ENCODE data around the gene RSBN1. TPM values are rescaled to one million over a fixed set of nuclear protein-coding genes. Genes with fewer than 3 reads are reported as not detected.

The RSBN1 gene
- total RNA-seq, 2 donors from 2014 or later: 16.1 to 23.5 TPM

DNA sequence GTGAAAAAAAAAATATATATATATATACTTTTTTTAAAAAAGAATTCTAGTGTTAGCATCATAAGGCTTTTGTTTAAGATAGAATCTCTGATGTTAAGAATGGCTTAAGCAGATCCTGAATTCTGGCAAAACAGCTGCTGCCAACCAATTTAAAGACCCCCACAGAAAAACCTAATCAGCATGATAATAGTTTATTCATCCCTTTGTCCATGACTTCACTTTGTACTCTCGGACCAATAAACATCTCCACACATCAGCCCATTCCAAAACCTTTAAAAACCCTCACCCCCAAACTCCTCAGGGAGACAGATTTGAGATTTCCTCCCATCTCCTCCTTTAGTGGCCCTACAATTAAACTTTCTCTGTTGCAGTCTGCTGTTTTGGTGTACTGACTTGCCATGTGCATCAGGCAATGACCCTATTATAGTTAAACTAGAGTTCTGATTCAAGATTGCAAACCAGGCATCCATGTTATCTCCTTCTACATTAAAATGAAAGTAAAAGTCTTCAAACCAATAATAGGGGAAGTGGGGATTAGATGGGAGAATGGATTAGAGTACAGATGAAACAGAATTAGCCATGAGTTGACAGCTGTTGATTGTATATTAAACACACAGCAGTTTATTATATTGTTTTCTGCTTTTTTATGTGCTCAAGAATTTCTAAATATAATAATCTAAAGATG lies 43.2 kb downstream of the RSBN1 start:
- no peak for ATAC-seq (ENCODE audit: insufficient number of reproducible peaks, low FRiP score, low read depth)
- peaks cover 0 to 9% of the 10 kb centered on the region in 2 donors for H3K4me1 ChIP-seq (ENCODE audit: control insufficient read depth in 1 of 2, low read depth in 2 of 2)
- H3K27me3 ChIP-seq (replicated peaks; ENCODE audit: insufficient read depth): no peaks in the 10 kb centered on the region
- H3K4me3 ChIP-seq: no peak overlapping the region
- H3K9me3 ChIP-seq: no peaks in the 10 kb centered on the region
- TF ChIP-seq, protein P1, sequence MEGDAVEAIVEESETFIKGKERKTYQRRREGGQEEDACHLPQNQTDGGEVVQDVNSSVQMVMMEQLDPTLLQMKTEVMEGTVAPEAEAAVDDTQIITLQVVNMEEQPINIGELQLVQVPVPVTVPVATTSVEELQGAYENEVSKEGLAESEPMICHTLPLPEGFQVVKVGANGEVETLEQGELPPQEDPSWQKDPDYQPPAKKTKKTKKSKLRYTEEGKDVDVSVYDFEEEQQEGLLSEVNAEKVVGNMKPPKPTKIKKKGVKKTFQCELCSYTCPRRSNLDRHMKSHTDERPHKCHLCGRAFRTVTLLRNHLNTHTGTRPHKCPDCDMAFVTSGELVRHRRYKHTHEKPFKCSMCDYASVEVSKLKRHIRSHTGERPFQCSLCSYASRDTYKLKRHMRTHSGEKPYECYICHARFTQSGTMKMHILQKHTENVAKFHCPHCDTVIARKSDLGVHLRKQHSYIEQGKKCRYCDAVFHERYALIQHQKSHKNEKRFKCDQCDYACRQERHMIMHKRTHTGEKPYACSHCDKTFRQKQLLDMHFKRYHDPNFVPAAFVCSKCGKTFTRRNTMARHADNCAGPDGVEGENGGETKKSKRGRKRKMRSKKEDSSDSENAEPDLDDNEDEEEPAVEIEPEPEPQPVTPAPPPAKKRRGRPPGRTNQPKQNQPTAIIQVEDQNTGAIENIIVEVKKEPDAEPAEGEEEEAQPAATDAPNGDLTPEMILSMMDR (IDR thresholded peaks at IDR 0.05): no peak
- peaks cover 7% of the 10 kb centered on the region for H3K36me3 ChIP-seq
- no peak for DNase-seq (ENCODE audit: low spot score)
- no peak overlapping the region for H3K27ac ChIP-seq

DNA sequence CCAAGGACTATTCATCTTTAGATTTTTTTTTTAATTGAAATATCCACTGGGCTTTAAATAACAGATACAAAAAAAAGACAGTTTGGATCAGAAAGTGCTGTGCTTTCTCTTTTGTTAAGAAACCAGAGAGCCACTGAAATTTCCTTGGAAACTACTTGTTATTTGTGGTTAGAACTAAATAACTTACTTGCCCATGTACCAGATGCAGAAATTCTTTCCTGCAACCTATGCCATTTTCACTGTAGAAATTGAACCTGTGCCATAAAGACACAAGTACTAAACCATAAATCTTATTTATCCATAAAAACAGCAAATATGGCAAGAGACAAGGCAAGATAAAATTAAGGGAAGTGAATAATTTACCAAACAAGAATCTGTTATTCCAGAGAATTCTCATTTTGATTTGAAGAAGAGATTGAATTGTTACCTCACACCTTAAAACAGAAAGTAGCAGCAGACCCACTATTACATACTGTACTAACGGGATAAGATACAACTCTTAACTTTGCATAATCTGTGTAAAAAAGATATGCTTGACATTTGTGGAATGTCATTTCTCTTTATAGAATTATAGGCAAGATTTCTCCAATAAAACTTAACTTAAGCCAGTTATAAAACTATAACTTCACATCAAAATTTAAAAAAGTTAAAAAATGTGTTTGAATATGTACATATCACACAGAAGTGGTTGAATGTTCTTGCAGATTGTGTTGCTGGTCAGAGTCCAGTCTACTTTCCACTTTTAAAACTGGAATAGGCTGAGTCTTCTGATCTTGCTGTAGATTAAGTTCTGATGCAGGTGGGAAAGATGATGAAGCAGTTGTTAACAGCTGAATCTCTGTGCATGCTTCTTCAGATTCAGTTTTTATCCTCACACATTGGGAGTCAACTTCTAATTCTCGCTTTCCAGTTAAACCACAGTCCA lies 46.7 kb downstream of the RSBN1 start:
- Histone ChIP-seq H3K27ac (no peak overlapping the region), H3K9me3 (no peaks in the 10 kb centered on the region), H3K36me3 (peaks cover 3% of the 10 kb centered on the region), H3K4me3 (no peak overlapping the region), H3K27me3 (replicated peaks; ENCODE audit: insufficient read depth) (no peaks in the 10 kb centered on the region), H3K4me1 (ENCODE audit: control insufficient read depth in 1 of 2, low read depth in 2 of 2) (peaks cover 0 to 8% of the 10 kb centered on the region in 2 donors)
- DNase-seq (ENCODE audit: low spot score) (no peak), ATAC-seq (ENCODE audit: insufficient number of reproducible peaks, low FRiP score, low read depth) (no peak)
- TF ChIP-seq, protein P1 (IDR thresholded peaks at IDR 0.05): no peak

DNA sequence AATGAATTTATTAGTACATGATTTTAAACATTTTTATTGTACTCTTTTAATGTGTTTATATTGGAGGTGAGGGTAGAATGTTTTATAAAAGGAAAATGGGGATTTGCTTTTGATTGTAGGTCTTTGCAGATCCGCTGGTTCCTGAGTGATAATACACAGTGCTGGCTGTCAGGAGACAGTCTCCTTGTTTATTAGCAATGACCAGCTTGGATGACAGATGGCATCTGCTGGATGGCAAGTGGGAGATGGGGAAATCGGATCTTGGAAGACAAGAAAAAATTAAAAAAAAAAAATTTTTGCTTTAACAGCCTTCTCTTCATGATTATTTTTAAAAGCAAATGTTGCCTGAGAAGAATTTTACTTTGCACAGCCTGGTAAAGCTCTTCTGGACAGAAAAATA lies 48.6 kb downstream of the RSBN1 start:
- Histone ChIP-seq H3K4me3 (no peak overlapping the region), H3K36me3 (peaks cover 3% of the 10 kb centered on the region), H3K27me3 (replicated peaks; ENCODE audit: insufficient read depth) (no peaks in the 10 kb centered on the region), H3K27ac (no peak overlapping the region), H3K9me3 (no peaks in the 10 kb centered on the region), H3K4me1 (ENCODE audit: control insufficient read depth in 1 of 2, low read depth in 2 of 2) (no peaks in the 10 kb centered on the region)
- no peak for ATAC-seq (ENCODE audit: insufficient number of reproducible peaks, low FRiP score, low read depth)
- TF ChIP-seq, protein P1 (IDR thresholded peaks at IDR 0.05): no peak
- DNase-seq (ENCODE audit: low spot score): no peak

DNA sequence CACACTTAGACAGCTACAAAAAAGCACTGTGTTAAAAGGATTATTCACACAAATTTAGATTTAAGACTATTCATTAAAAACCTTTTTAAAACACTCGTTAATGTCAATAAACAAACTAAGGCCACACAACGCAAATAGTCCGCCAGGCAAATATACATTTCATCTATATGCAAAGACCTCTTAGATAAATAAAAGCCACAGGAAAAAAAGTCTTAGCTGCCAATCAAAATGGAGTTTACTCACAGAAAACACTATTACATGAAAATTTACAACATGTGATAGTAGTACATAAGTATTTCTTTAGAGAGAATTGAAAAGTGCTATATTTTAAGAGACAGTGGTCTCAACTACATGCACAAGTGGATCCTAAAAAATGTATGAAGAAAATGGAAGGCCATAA lies 50.3 kb downstream of the RSBN1 start:
- ATAC-seq (ENCODE audit: insufficient number of reproducible peaks, low FRiP score, low read depth): no peak
- Histone ChIP-seq H3K27me3 (replicated peaks; ENCODE audit: insufficient read depth) (no peaks in the 10 kb centered on the region), H3K4me1 (ENCODE audit: control insufficient read depth in 1 of 2, low read depth in 2 of 2) (peaks cover 5 to 9% of the 10 kb centered on the region in 2 donors), H3K27ac (no peak overlapping the region), H3K4me3 (no peak overlapping the region), H3K36me3 (no peaks in the 10 kb centered on the region), H3K9me3 (no peaks in the 10 kb centered on the region)
- no peak for DNase-seq (ENCODE audit: low spot score)
- TF ChIP-seq, protein P1 (IDR thresholded peaks at IDR 0.05): no peak

All from thoracic aorta (tissue), 2 donors.